HCT116 (cell line): ENCODE measurements around the gene ROBO1. TPM values are rescaled to one million over a fixed set of nuclear protein-coding genes. Genes with fewer than 3 reads are reported as not detected.

Experiments
- ATAC-seq: fragments of 200-7000 bp; cut with Tn5 transposase; 2 replicates; pipeline ENCODE4 v1.9.1; 2020; ENCODE audit warnings: mild to moderate bottlenecking, moderate library complexity
- BruUV-seq: library from RNA; stranded (reverse); fragments of 400-500 nt; replicated peaks from 2 replicates; lab custom pipeline; 2021; lab: Mats Ljungman, UMichigan
- CTCF ChIA-PET: fragments of 300-600 bp; sonication (Branson Sonifier 250); formaldehyde crosslinking; loops from one replicate; lab custom pipeline; 2021; ENCODE audit warnings: antibody characterized with exemption; lab: Charles Lee
- POLR2A ChIA-PET: fragments of 300-600, 350-600 bp; sonication (Branson Sonifier 250); formaldehyde crosslinking; loops from one replicate; lab custom pipeline; 2021; ENCODE audit warnings: antibody characterized with exemption; lab: Charles Lee
- RAD21 ChIA-PET, 2 experiments: fragments of 300-600 bp; sonication (Branson Sonifier 250); formaldehyde crosslinking; loops; one replicate each; lab custom pipeline; 2023; ENCODE audit warnings: low total read pairs in 2 of 2; ENCODE audit not compliant: uncharacterized antibody in 2 of 2, unreplicated experiment in 2 of 2, low non-redundant PET in 1 of 2; lab: Charles Lee
- DNase-seq: peaks from one replicate; pipeline ENCODE4 v3.0.0-alpha.2; 2010; ENCODE audit warnings: low read depth, low spot score
- H2AFZ ChIP-seq: fragments of 200-600 bp; shearing (Covaris generic), sonication (generic); 2 replicates; pipeline ENCODE4 v1.6.1; 2017; ENCODE audit warnings: low read depth, mixed run types, mixed read lengths, antibody characterized with exemption, low read length; ENCODE audit not compliant: poor library complexity, severe bottlenecking
- H3K27ac ChIP-seq: 2 replicates; pipeline ENCODE4 v1.5.1; 2012; ENCODE audit warnings: low read depth, low read length
- H3K27me3 ChIP-seq: fragments of 200-600 bp; sonication (generic); 2 replicates; pipeline ENCODE4 v1.6.1; 2016; ENCODE audit warnings: mixed run types, low read length, mixed read lengths; ENCODE audit not compliant: insufficient read depth
- H3K36me3 ChIP-seq, 2 experiments: fragments of 200-500 bp in 1 of 2; fragments of 200-600 bp in 1 of 2; sonication (Bioruptor generic) in 1 of 2; sonication (generic) in 1 of 2; 2 replicates each; pipeline versions ENCODE4 v1.5.1 to v1.6.1; 2014 to 2016; ENCODE audit warnings: low read length in 2 of 2, inconsistent platforms in 1 of 2, mixed read lengths in 1 of 2, mixed run types in 1 of 2; ENCODE audit not compliant: insufficient read depth in 2 of 2, control insufficient read depth in 1 of 2
- H3K4me1 ChIP-seq, 2 experiments: fragments of 200-600 bp in 1 of 2; sonication (generic) in 1 of 2; 2 replicates each; pipeline versions ENCODE4 v1.5.1 to v1.6.1; 2012 to 2017; ENCODE audit warnings: low read length in 2 of 2, inconsistent platforms in 1 of 2, mild to moderate bottlenecking in 1 of 2, mixed read lengths in 1 of 2, mixed run types in 1 of 2, moderate library complexity in 1 of 2; ENCODE audit not compliant: insufficient read depth in 2 of 2, control insufficient read depth in 1 of 2
- H3K4me2 ChIP-seq: fragments of 200-600 bp; sonication (generic); 2 replicates; pipeline ENCODE4 v1.6.1; 2017; ENCODE audit warnings: mixed run types, low read length, mixed read lengths
- H3K4me3 ChIP-seq, 2 experiments: fragments of 200-600 bp in 1 of 2; sonication (generic) in 1 of 2; replicated peaks in 1 of 2; 2 replicates each; pipeline ENCODE4 v1.5.1; 2011 to 2016; ENCODE audit warnings: low read length in 2 of 2, control low read depth in 1 of 2, low read depth in 1 of 2, mild to moderate bottlenecking in 1 of 2, mixed read lengths in 1 of 2, mixed run types in 1 of 2
- H3K79me2 ChIP-seq: fragments of 200-600 bp; sonication (generic); 2 replicates; pipeline ENCODE4 v1.6.1; 2017; ENCODE audit warnings: mild to moderate bottlenecking, mixed run types, low read length, moderate library complexity, mixed read lengths; ENCODE audit not compliant: insufficient read depth
- H3K9ac ChIP-seq: fragments of 200-600 bp; sonication (generic); 2 replicates; pipeline ENCODE4 v1.6.1; 2016; ENCODE audit warnings: low read length, mixed read lengths
- H3K9me2 ChIP-seq: fragments of 200-600 bp; sonication (generic), shearing (Covaris generic); 2 replicates; pipeline ENCODE4 v1.6.1; 2017; ENCODE audit warnings: mixed run types, mild to moderate bottlenecking, moderate library complexity; ENCODE audit not compliant: insufficient read depth
- H3K9me3 ChIP-seq, 2 experiments: fragments of 200-500 bp in 1 of 2; fragments of 200-600 bp in 1 of 2; sonication (Bioruptor generic) in 1 of 2; sonication (generic) in 1 of 2; 2 replicates each; pipeline ENCODE4 v1.6.1; 2014 to 2017; ENCODE audit warnings: low read length in 2 of 2, mixed read lengths in 2 of 2, inconsistent platforms in 1 of 2, low read depth in 1 of 2, mild to moderate bottlenecking in 1 of 2, mixed run types in 1 of 2, moderate library complexity in 1 of 2; ENCODE audit not compliant: control insufficient read depth in 1 of 2, insufficient read depth in 1 of 2
- H4K20me1 ChIP-seq: fragments of 200-600 bp; sonication (generic), shearing (Covaris generic); 2 replicates; pipeline ENCODE4 v1.6.1; 2017; ENCODE audit warnings: mixed run types, mild to moderate bottlenecking, moderate library complexity; ENCODE audit not compliant: insufficient read depth
- CBX3 ChIP-seq: IDR thresholded peaks from 2 replicates; pipeline ENCODE4 v1.6.1; 2012; ENCODE audit warnings: low read depth
- EGR1 ChIP-seq: IDR thresholded peaks from 2 replicates; pipeline ENCODE4 v1.6.1; 2012; ENCODE audit warnings: low read depth
- ELF1 ChIP-seq: IDR thresholded peaks from 2 replicates; pipeline ENCODE4 v1.6.1; 2012; ENCODE audit warnings: low read depth, borderline replicate concordance
- EZH2 ChIP-seq: fragments of 200-600 bp; sonication (generic); IDR thresholded peaks from 2 replicates; pipeline ENCODE4 v1.6.1; 2017; ENCODE audit warnings: antibody characterized with exemption, mixed run types
- EZH2phosphoT487 ChIP-seq: fragments of 200-600 bp; IDR thresholded peaks from 2 replicates; pipeline ENCODE4 v1.6.1; 2018; ENCODE audit warnings: antibody characterized with exemption, borderline replicate concordance
- FOSL1 ChIP-seq: IDR thresholded peaks from 2 replicates; pipeline ENCODE4 v1.6.1; 2012; ENCODE audit warnings: low read depth
- JUND ChIP-seq: IDR thresholded peaks from 2 replicates; pipeline ENCODE4 v1.6.1; 2012
- POLR2A ChIP-seq: IDR thresholded peaks from 2 replicates; pipeline ENCODE4 v1.7.0; 2011; ENCODE audit warnings: borderline replicate concordance; ENCODE audit not compliant: insufficient read depth, insufficient read length; ENCODE audit errors: extremely low read depth
- POLR2AphosphoS5 ChIP-seq: IDR thresholded peaks from 2 replicates; pipeline ENCODE4 v1.6.1; 2011; ENCODE audit warnings: mild to moderate bottlenecking, low read depth, low read length, moderate library complexity
- RAD21 ChIP-seq: IDR thresholded peaks from 2 replicates; pipeline ENCODE4 v1.6.1; 2012; ENCODE audit warnings: low read depth, mild to moderate bottlenecking
- SIN3A ChIP-seq: IDR thresholded peaks from 2 replicates; pipeline ENCODE4 v1.6.1; 2012; ENCODE audit warnings: low read depth
- SP1 ChIP-seq: IDR thresholded peaks from 2 replicates; pipeline ENCODE4 v1.6.1; 2012; ENCODE audit warnings: low read depth
- SRF ChIP-seq: IDR thresholded peaks from 2 replicates; pipeline ENCODE4 v1.6.1; 2012; ENCODE audit warnings: low read depth
- YY1 ChIP-seq: IDR thresholded peaks from 2 replicates; pipeline ENCODE4 v1.6.1; 2011; ENCODE audit warnings: low read length, low read depth, moderate library complexity, mild to moderate bottlenecking; ENCODE audit not compliant: insufficient replicate concordance; ENCODE audit errors: extremely low read depth
- ZFX ChIP-seq: fragments of 450-650 bp; IDR thresholded peaks from 2 replicates; pipeline ENCODE4 v1.6.1; 2017
- ZNF274 ChIP-seq: fragments of 200-500 bp; sonication (Bioruptor generic); IDR thresholded peaks from 2 replicates; pipeline ENCODE4 v1.6.1; 2014; ENCODE audit warnings: mild to moderate bottlenecking, low read depth, low read length, inconsistent platforms
- intact Hi-C: fragments of 100-400 bp; cut with micrococcal nuclease; formaldehyde crosslinking; loops from 2 replicates; pipeline ENCODE4 v1.10.0; 2022
- total RNA-seq: library from RNA; stranded (reverse); gene quantifications from one replicate; pipeline ENCODE4 v1.2.1, GENCODE V29; 2021; ENCODE audit not compliant: unreplicated experiment
- TF ChIP-seq, protein P1 (sequence below): IDR thresholded peaks from 2 replicates; pipeline ENCODE4 v1.6.1; 2012
- TF ChIP-seq, protein P2 (sequence below): IDR thresholded peaks from 2 replicates; pipeline ENCODE4 v1.6.1; 2012
- TF ChIP-seq, protein P3 (sequence below): IDR thresholded peaks from 2 replicates; pipeline ENCODE4 v1.6.1; 2012; ENCODE audit warnings: low read depth
- TF ChIP-seq, protein P4 (sequence below): IDR thresholded peaks from 2 replicates; pipeline ENCODE4 v1.6.1; 2011; ENCODE audit warnings: mild to moderate bottlenecking, low read length, moderate library complexity; ENCODE audit not compliant: insufficient replicate concordance; ENCODE audit errors: extremely low read depth

ROBO1 gene
- total RNA-seq, 1 experiment from 2014 or later, result 0.27 TPM

DNA sequence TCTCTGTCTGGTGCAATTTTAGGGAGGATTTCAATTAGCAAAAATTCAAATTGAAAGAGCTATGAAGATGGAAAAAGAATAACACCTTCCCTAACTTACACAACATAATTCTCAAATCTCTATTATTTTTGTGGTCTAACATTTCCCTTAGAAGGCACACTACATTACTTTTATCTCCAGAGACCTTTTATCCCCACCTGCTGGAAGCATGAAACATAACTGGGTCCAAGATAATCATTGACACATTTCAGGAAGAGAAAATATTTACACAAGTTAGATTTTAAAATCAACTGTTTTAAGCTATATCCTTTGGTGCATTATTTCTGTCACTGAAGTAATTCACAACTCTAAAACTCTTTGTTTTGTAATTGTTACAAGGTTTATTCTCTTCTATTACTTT lies 779.5 kb downstream of the ROBO1 start:
- intact Hi-C loops, result no loop called here
- H3K4me3 ChIP-seq, result no peak overlapping the region
- H3K79me2 ChIP-seq, result no peaks in the 10 kb centered on the region
- ATAC-seq (no peak), DNase-seq (no peak)
- CTCF ChIA-PET, result no interaction called here
- no peak overlapping the region for H3K27ac ChIP-seq
- no peaks in the 10 kb centered on the region for H3K27me3 ChIP-seq
- no peaks in the 10 kb centered on the region for H3K36me3 ChIP-seq
- no peaks in the 10 kb centered on the region for H4K20me1 ChIP-seq
- TF ChIP-seq, protein P1, sequence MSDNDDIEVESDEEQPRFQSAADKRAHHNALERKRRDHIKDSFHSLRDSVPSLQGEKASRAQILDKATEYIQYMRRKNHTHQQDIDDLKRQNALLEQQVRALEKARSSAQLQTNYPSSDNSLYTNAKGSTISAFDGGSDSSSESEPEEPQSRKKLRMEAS, result no peak
- TF ChIP-seq JUND (no peak), ZFX (no peak), RAD21 (no peak), YY1 (no peak), POLR2AphosphoS5 (no peak), EZH2phosphoT487 (no peak), FOSL1 (no peak), SRF (no peak), EZH2 (no peak), ZNF274 (no peak), CBX3 (no peak), POLR2A (no peak), ELF1 (no peak), EGR1 (no peak), SP1 (no peak), SIN3A (no peak)
- TF ChIP-seq, protein P2, sequence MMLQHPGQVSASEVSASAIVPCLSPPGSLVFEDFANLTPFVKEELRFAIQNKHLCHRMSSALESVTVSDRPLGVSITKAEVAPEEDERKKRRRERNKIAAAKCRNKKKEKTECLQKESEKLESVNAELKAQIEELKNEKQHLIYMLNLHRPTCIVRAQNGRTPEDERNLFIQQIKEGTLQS, result no peak
- TF ChIP-seq, protein P3, sequence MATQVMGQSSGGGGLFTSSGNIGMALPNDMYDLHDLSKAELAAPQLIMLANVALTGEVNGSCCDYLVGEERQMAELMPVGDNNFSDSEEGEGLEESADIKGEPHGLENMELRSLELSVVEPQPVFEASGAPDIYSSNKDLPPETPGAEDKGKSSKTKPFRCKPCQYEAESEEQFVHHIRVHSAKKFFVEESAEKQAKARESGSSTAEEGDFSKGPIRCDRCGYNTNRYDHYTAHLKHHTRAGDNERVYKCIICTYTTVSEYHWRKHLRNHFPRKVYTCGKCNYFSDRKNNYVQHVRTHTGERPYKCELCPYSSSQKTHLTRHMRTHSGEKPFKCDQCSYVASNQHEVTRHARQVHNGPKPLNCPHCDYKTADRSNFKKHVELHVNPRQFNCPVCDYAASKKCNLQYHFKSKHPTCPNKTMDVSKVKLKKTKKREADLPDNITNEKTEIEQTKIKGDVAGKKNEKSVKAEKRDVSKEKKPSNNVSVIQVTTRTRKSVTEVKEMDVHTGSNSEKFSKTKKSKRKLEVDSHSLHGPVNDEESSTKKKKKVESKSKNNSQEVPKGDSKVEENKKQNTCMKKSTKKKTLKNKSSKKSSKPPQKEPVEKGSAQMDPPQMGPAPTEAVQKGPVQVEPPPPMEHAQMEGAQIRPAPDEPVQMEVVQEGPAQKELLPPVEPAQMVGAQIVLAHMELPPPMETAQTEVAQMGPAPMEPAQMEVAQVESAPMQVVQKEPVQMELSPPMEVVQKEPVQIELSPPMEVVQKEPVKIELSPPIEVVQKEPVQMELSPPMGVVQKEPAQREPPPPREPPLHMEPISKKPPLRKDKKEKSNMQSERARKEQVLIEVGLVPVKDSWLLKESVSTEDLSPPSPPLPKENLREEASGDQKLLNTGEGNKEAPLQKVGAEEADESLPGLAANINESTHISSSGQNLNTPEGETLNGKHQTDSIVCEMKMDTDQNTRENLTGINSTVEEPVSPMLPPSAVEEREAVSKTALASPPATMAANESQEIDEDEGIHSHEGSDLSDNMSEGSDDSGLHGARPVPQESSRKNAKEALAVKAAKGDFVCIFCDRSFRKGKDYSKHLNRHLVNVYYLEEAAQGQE, result no peak
- TF ChIP-seq, protein P4, sequence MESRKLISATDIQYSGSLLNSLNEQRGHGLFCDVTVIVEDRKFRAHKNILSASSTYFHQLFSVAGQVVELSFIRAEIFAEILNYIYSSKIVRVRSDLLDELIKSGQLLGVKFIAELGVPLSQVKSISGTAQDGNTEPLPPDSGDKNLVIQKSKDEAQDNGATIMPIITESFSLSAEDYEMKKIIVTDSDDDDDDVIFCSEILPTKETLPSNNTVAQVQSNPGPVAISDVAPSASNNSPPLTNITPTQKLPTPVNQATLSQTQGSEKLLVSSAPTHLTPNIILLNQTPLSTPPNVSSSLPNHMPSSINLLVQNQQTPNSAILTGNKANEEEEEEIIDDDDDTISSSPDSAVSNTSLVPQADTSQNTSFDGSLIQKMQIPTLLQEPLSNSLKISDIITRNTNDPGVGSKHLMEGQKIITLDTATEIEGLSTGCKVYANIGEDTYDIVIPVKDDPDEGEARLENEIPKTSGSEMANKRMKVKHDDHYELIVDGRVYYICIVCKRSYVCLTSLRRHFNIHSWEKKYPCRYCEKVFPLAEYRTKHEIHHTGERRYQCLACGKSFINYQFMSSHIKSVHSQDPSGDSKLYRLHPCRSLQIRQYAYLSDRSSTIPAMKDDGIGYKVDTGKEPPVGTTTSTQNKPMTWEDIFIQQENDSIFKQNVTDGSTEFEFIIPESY, result no peak
- peaks cover 0 to 9% of the 10 kb centered on the region in 2 experiments; a peak in 2 of 4 replicates for H3K9me3 ChIP-seq
- RAD21 ChIA-PET, result no interaction called here
- no peak overlapping the region for H3K4me2 ChIP-seq
- BruUV-seq, result no TSS peak
- POLR2A ChIA-PET, result no interaction called here
- H3K9ac ChIP-seq, result no peak overlapping the region
- no peaks in the 10 kb centered on the region for H3K9me2 ChIP-seq
- H3K4me1 ChIP-seq, result no peaks in the 10 kb centered on the region
- no peak overlapping the region for H2AFZ ChIP-seq
